Fibroblast of pulmonary artery (primary cell): ENCODE results near the gene ZNF106.
A peak's percentile ranks its signal among the peaks of the same experiment; 100 is the strongest.

Experiments used
- DNase-seq: peaks from one replicate; pipeline ENCODE4 v3.0.0-alpha.2; 2010; ENCODE audit warnings: low read depth
- H3K4me3 ChIP-seq: replicated peaks from 2 replicates; pipeline ENCODE4 v1.5.1; 2011; ENCODE audit warnings: low read depth, mild to moderate bottlenecking, control low read depth, low read length, moderate library complexity
- TF ChIP-seq, protein P1 (sequence below): IDR thresholded peaks from 2 replicates; pipeline ENCODE4 v1.5.1; 2011; ENCODE audit warnings: mild to moderate bottlenecking, control low read depth, low read length, inconsistent platforms; ENCODE audit errors: missing control alignments

Gene ZNF106

DNA sequence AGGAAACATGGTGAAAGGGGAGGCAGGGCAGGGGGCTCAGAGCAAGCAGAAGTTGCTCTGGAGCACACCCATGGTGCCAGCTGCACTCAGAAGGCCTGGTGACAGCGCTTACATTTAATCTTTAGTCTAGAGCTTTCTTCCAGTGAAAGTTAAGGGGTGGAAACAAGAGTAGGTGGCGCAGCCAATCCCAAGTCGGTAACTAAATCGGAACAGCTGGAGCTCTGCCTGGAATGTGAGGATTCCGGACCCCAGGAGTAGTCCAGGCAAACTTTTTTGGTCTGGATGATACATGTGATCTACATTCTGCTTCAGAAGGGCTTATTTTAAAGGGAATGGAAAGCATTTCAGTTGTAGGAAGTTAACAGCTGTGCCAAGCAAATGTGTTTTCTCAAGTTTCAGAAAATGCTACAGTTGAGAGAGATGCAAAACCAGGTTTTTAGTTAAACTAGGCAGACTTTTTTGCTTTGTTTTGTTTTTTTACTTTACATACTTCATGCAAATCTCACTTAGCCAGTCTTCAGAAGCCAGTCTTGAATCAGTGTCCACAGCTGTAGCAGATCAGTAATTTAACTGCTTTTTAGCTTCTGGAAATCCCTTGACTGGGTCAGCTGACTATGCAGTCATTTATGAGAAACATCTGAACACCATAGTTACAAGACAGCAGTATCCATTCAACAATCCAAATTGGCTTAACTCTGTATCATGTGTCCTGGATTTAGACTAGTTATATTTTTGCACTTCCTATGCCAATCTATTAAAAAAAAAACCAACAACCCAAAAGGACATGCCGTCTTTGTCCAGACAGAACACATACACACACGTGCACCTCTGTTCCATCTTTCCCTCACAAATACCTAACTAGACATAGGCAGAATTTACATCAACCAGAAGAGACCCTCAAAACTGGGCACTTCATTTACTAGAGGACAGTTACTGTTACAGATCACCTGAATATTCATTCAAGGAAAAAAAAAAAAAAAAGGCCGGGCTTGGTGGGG is 33.2 kb downstream of the ZNF106 start:
- peak overlapping the region; percentile 37 for H3K4me3 ChIP-seq
- peak; percentile 96 for DNase-seq

GRCh38 chr15:42456971-42457370 is 34.0 kb downstream of the ZNF106 start:
- TF ChIP-seq, protein P1, sequence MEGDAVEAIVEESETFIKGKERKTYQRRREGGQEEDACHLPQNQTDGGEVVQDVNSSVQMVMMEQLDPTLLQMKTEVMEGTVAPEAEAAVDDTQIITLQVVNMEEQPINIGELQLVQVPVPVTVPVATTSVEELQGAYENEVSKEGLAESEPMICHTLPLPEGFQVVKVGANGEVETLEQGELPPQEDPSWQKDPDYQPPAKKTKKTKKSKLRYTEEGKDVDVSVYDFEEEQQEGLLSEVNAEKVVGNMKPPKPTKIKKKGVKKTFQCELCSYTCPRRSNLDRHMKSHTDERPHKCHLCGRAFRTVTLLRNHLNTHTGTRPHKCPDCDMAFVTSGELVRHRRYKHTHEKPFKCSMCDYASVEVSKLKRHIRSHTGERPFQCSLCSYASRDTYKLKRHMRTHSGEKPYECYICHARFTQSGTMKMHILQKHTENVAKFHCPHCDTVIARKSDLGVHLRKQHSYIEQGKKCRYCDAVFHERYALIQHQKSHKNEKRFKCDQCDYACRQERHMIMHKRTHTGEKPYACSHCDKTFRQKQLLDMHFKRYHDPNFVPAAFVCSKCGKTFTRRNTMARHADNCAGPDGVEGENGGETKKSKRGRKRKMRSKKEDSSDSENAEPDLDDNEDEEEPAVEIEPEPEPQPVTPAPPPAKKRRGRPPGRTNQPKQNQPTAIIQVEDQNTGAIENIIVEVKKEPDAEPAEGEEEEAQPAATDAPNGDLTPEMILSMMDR: no peak
- DNase-seq: peak; percentile 36
- peak overlapping the region; percentile 37 for H3K4me3 ChIP-seq

More for the DNA sequence above, 33.2 kb downstream of the ZNF106 start:
- TF ChIP-seq, protein P1: no peak

DNA sequence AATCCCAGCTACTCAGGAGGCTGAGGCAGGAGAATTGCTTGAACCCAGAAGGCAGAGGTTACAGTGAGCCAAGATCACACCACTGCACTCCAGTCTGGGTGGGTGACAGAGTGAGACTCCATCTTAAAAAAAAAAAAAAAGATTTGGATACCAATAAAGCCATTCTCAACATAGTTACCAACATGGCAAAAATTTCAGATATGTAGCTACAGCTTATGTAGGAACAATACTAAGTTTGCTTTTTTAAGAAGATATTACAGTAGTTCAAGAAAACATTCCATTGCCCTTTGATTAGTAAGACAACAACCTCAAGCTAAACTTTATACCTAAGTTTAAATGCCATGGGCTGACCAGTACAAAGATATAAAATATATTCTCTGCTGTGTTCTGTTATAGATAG is 34.4 kb downstream of the ZNF106 start:
- TF ChIP-seq, protein P1: no peak
- peak; percentile 27 for DNase-seq
- peak overlapping the region; percentile 37 for H3K4me3 ChIP-seq

DNA sequence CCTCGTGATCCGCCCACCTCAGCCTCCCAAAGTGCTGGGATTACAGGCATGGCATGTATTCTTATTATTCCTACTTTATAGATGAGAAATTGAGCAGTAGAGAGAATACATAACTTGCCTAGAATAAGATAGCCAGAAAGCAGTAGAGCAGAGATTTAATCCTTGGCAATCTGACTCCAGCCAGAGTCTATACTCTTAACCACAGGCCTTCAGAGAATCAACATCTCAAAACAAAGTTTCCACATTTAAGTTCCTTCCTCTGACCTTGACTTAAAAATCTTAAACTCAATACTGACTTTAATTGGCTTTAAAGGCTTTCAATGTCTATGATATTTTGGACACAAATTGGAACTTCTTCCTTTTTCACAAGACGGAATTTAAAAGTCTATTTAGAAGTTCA is 37.1 kb downstream of the ZNF106 start:
- no peak for DNase-seq
- TF ChIP-seq, protein P1: no peak
- H3K4me3 ChIP-seq: no peak overlapping the region

DNA sequence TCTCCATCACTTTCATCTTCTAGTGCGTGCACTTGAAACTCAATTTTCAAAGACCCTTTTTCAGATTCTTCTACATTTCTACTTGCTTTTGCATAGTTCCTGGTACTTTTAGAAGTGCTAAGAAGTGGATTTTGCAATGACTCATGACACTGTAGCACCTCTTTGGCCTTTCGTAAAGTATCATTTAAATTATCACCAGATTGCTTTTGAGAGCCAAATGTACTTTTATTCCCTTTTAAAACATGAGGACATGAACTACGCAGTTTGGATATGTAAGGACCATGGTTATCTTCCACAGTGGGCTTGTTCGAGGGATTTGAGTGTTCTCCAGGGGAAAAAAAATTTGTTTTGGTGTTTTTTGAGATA is 40.5 kb downstream of the ZNF106 start:
- no peak for DNase-seq
- H3K4me3 ChIP-seq: no peak overlapping the region
- TF ChIP-seq, protein P1: no peak

DNA sequence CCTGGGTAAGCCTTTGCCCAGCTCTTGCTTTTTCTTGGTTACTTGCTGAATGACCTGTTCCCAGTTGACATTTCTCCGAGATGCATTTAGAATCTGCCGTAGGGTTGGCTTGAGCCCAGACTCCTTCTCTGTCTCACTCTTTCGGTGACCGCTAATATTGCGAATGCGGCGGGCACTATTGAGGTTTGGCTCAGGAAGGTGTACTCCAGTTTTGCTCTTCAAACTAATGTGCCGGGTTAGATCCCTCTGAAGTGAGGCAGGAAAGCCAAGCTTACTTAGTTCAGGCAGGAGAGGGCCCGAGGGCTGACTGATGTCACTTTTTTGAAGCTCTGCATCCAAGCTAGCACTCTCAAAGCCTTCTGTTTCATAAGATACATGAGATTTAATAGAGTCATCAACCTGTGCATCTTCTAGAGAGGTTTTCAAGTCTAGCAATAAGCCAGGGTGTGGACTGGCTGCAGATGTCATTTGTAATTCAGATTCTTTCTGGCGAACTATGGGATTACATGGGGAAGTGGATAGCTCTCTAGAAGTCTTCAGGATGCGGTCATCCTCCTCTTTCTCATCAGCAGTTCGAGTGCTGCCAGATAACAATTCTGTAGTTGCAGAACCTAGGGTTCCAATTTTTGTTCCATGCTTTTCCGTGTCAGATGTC is 41.0 kb downstream of the ZNF106 start:
- DNase-seq: no peak
- TF ChIP-seq, protein P1: no peak
- no peak overlapping the region for H3K4me3 ChIP-seq
